Loucy (cell line): Measurements from ENCODE around the gene INPP5J.

Experiments used
- CTCF ChIP-seq: fragments of 200-600 bp; sonication (generic); conservative IDR thresholded peaks from 2 replicates; pipeline ENCODE4 v1.5.1; 2014; ENCODE audit warnings: mild to moderate bottlenecking, antibody characterized with exemption, low read length
- EZH2phosphoT487 ChIP-seq: fragments of 200-600 bp; IDR thresholded peaks from 2 replicates; pipeline ENCODE4 v1.6.1; 2018; ENCODE audit warnings: antibody characterized with exemption, mild to moderate bottlenecking, moderate library complexity, borderline replicate concordance

- TF ChIP-seq CTCF: no peak
- no peak for TF ChIP-seq EZH2phosphoT487
Measured at GRCh38 chr22:31095637-31096249, 27.0 kb upstream of the INPP5J start.
